K562 (cell line): ENCODE data around the gene SDHAF4.

ENCODE experiments used
- CTBP1 ChIP-seq: fragments of 450-650 bp; IDR thresholded peaks from 2 replicates; pipeline ENCODE4 v1.6.1; 2016; ENCODE audit warnings: borderline replicate concordance
- MEF2D ChIP-seq: conservative IDR thresholded peaks from 2 replicates; pipeline ENCODE4 v1.6.1; 2016; ENCODE audit warnings: low read depth, missing genetic modification characterization, missing compliant biosample characterization
- NFYB ChIP-seq: IDR thresholded peaks from 2 replicates; pipeline ENCODE4 v1.6.1; 2011; ENCODE audit warnings: mild to moderate bottlenecking, moderate library complexity; ENCODE audit not compliant: insufficient read length; ENCODE audit errors: extremely low read depth
- POLR2A ChIP-seq: fragments of 450-650 bp; conservative IDR thresholded peaks from 2 replicates; pipeline ENCODE4 v1.6.1; 2016
- SREBF2 ChIP-seq: sonication (generic); formaldehyde crosslinking; IDR thresholded peaks from 2 replicates; pipeline ENCODE4 v1.4.0; 2020; ENCODE audit warnings: mild to moderate bottlenecking, missing genetic modification reagents
- SRSF7 ChIP-seq: fragments of 200-400 bp; formaldehyde crosslinking; optimal IDR thresholded peaks from 2 replicates; pipeline ENCODE3; 2017; ENCODE audit warnings: mild to moderate bottlenecking, low read depth, low read length
- XRCC4 ChIP-seq: IDR thresholded peaks from one replicate; pipeline ENCODE4 v1.6.1; 2011; ENCODE audit not compliant: insufficient read depth, insufficient read length; ENCODE audit errors: extremely low read depth
- TF ChIP-seq, protein P1 (sequence below), 3 experiments: IDR thresholded peaks in 2 of 3; conservative IDR thresholded peaks in 1 of 3; 2 replicates each; pipeline ENCODE4 v1.5.1; 2011 to 2012; ENCODE audit warnings: low read length in 3 of 3, mild to moderate bottlenecking in 3 of 3, control low read depth in 2 of 3, improper control_type of control experiment in 1 of 3, inconsistent platforms in 1 of 3, low read depth in 1 of 3, mixed read lengths in 1 of 3, moderate library complexity in 1 of 3; ENCODE audit not compliant: insufficient read depth in 2 of 3

DNA sequence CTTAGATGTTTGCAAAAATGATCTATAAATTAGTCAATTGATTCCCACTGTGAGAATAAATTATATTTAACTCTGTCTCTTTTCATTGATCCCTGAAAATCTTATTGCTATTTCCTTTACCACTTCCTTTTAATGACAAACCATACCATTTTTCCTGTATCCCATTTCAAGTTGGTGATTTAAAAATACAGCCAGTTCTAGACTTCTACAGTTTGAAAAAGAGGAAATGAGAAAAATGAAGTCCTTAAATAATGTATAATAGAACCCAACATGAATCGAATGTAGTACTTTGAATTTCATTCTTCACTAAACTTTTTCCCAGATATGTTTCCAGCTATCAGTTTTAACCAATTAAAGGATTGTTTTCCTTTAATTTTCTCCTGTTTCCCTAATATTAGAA, 29.5 kb upstream of the SDHAF4 start:
- TF ChIP-seq NFYB (no peak), POLR2A (no peak), MEF2D (tag) (no peak), SREBF2 (no peak), SRSF7 (no peak), XRCC4 (no peak), CTBP1 (no peak)
- TF ChIP-seq, protein P1, sequence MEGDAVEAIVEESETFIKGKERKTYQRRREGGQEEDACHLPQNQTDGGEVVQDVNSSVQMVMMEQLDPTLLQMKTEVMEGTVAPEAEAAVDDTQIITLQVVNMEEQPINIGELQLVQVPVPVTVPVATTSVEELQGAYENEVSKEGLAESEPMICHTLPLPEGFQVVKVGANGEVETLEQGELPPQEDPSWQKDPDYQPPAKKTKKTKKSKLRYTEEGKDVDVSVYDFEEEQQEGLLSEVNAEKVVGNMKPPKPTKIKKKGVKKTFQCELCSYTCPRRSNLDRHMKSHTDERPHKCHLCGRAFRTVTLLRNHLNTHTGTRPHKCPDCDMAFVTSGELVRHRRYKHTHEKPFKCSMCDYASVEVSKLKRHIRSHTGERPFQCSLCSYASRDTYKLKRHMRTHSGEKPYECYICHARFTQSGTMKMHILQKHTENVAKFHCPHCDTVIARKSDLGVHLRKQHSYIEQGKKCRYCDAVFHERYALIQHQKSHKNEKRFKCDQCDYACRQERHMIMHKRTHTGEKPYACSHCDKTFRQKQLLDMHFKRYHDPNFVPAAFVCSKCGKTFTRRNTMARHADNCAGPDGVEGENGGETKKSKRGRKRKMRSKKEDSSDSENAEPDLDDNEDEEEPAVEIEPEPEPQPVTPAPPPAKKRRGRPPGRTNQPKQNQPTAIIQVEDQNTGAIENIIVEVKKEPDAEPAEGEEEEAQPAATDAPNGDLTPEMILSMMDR (IDR thresholded peaks at IDR 0.05 in 2 of 3, conservative IDR thresholded peaks at IDR 0.05 in 1 of 3; ENCODE audit: insufficient read depth in 2 of 3, low read depth in 1 of 3, low read length in 3 of 3): no peak
